GM08714 (cell line): ENCODE data around the gene PXK.

Experiments
- H3K4me3 ChIP-seq: fragments of 200-500 bp; sonication (Bioruptor generic); 2 replicates; pipeline ENCODE4 v1.5.1; 2014; ENCODE audit warnings: mild to moderate bottlenecking, low read length, inconsistent platforms
- ZNF274 ChIP-seq: IDR thresholded peaks from 2 replicates; pipeline ENCODE4 v1.6.1; 2012; ENCODE audit warnings: mild to moderate bottlenecking, low read depth, low read length

The PXK gene

GRCh38 chr3:58305882-58306711 is 26.6 kb upstream of the PXK start, which contains the start of the genes HTD2 and RPP14:
TSS of gene HTD2 (plus strand) at chr3:58306520. CDS start at chr3:58317614, 11,094 bp downstream.
TSS of gene RPP14 (plus strand) at chr3:58306245. CDS start at chr3:58310330, 4,085 bp downstream.
- no peak for TF ChIP-seq ZNF274
- H3K4me3 ChIP-seq: peak within 1 kb of the TSS; percentile 83

- no peak for TF ChIP-seq ZNF274
- peak overlapping the region; percentile 83 for H3K4me3 ChIP-seq
Observed at GRCh38 chr3:58307639-58308215, 25.0 kb upstream of the PXK start.

GRCh38 chr3:58308728-58309127 is 24.0 kb upstream of the PXK start:
- no peak overlapping the region for H3K4me3 ChIP-seq
- no peak for TF ChIP-seq ZNF274

GRCh38 chr3:58317811-58318210 is 14.9 kb upstream of the PXK start:
- H3K4me3 ChIP-seq: no peak overlapping the region
- TF ChIP-seq ZNF274: no peak

GRCh38 chr3:58321791-58322190 is 10.9 kb upstream of the PXK start:
- H3K4me3 ChIP-seq: no peak overlapping the region
- TF ChIP-seq ZNF274: no peak

GRCh38 chr3:58322793-58323192 is 9.9 kb upstream of the PXK start:
- no peak overlapping the region for H3K4me3 ChIP-seq
- TF ChIP-seq ZNF274: no peak

- no peak overlapping the region for H3K4me3 ChIP-seq
- no peak for TF ChIP-seq ZNF274
Observed at GRCh38 chr3:58323529-58324390, 8.9 kb upstream of the PXK start.

- no peak for TF ChIP-seq ZNF274
- H3K4me3 ChIP-seq: no peak overlapping the region
Observed at GRCh38 chr3:58324391-58325390, 8.0 kb upstream of the PXK start.

GRCh38 chr3:58325525-58325992 is 7.1 kb upstream of the PXK start:
- no peak for TF ChIP-seq ZNF274
- no peak overlapping the region for H3K4me3 ChIP-seq

GRCh38 chr3:58326267-58326900 is 6.3 kb upstream of the PXK start:
- no peak for TF ChIP-seq ZNF274

GRCh38 chr3:58329150-58329921 is 3.4 kb upstream of the PXK start:
- H3K4me3 ChIP-seq: no peak overlapping the region
- no peak for TF ChIP-seq ZNF274

More at GRCh38 chr3:58326267-58326900, 6.3 kb upstream of the PXK start:
- no peak overlapping the region for H3K4me3 ChIP-seq

- no peak overlapping the region for H3K4me3 ChIP-seq
- TF ChIP-seq ZNF274: no peak
Observed at GRCh38 chr3:58329922-58330413, 2.7 kb upstream of the PXK start.
